ENCODE data around the gene SLC40A1.
A peak's percentile ranks its signal among the peaks of the same experiment; 100 is the strongest.

Gene SLC40A1

GRCh38 chr2:189578272-189578950 is 2.2 kb downstream of the SLC40A1 start:
- FAIRE-seq (no peak), DNase-seq (ENCODE audit: insufficient read length, low spot score) (no peak)
- TF ChIP-seq SPI1 (IDR thresholded peaks at IDR 0.05; ENCODE audit: low read depth, low read length) (no peak), POLR2AphosphoS5 (IDR thresholded peaks at IDR 0.05; ENCODE audit: low read depth, low read length) (no peak), TAF1 (IDR thresholded peaks at IDR 0.05; ENCODE audit: low read depth, low read length) (no peak), PAX5 (IDR thresholded peaks at IDR 0.05; ENCODE audit: insufficient read depth, low read length, severe bottlenecking) (no peak), POLR2A (IDR thresholded peaks at IDR 0.05; ENCODE audit: low read depth, low read length) (no peak), POU2F2 (IDR thresholded peaks at IDR 0.05; ENCODE audit: low read depth, low read length) (no peak)

DNA sequence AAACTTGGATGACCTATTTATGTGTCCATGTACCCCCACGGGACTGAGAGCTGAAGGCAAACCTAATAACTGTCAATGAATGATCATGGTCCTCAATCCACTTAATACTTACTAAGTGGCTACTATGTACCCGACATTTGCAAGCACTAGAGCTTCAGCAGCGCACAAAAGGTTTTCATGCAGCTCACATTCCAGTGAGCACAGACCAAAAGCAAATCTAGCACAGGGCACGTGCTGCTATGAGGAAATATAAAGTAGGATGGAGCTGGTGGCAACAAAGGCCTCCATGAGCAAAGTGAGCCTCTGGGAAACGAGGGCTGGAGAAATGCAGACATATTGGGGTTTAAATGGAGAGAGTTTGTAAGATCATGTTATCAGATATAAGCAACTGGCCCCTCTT is 3.5 kb downstream of the SLC40A1 start:
- DNase-seq (ENCODE audit: insufficient read length, low spot score), result no peak
- no peak for TF ChIP-seq SPI1 (IDR thresholded peaks at IDR 0.05; ENCODE audit: low read depth, low read length)
- TF ChIP-seq POLR2AphosphoS5 (IDR thresholded peaks at IDR 0.05; ENCODE audit: low read depth, low read length), result no peak
- TF ChIP-seq POU2F2 (IDR thresholded peaks at IDR 0.05; ENCODE audit: low read depth, low read length), result no peak
- no peak for TF ChIP-seq PAX5 (IDR thresholded peaks at IDR 0.05; ENCODE audit: insufficient read depth, low read length, severe bottlenecking)
- TF ChIP-seq POLR2A (IDR thresholded peaks at IDR 0.05; ENCODE audit: low read depth, low read length), result no peak
- TF ChIP-seq TAF1 (IDR thresholded peaks at IDR 0.05; ENCODE audit: low read depth, low read length), result no peak
- no peak for FAIRE-seq

- FAIRE-seq, result no peak
- DNase-seq (ENCODE audit: insufficient read length, low spot score), result no peak
- no peak for TF ChIP-seq PAX5 (IDR thresholded peaks at IDR 0.05; ENCODE audit: insufficient read depth, low read length, severe bottlenecking)
Measured at GRCh38 chr2:189576396-189576795, 4.2 kb downstream of the SLC40A1 start.

DNA sequence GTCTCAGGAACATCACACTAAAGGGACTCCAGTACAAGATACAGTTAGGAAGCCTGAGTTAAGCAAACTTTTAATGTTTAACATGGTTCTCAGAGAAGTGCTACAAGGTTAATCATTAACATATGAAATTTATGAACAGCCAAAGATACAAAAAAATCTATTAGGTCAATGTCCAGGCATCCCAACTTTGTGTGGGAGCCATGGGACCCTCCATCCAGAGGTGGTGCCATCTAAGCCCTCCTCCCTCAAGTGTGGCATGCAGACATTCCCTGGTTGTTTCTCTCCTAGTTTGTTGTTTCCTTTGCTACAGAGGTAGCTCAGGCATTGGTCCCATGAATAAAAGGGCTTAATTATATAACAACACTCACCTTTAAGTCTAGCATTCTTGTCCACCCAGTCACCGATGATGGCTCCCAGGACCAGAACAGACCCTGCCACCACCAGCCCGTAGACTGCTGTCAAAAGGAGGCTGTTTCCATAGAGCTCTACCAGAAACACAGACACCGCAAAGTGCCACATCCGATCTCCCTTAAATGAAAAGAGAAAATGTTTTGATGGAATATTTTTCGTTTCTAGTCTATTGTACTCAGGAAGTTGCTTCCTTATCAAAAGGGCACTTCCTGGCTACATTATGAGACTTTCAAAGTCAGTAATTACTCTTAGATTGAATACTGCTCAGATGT is 5.7 kb downstream of the SLC40A1 start:
- DNase-seq (ENCODE audit: insufficient read length, low spot score), result no peak
- no peak for TF ChIP-seq POLR2A (IDR thresholded peaks at IDR 0.05; ENCODE audit: low read depth, low read length)
- TF ChIP-seq PAX5 (IDR thresholded peaks at IDR 0.05; ENCODE audit: insufficient read depth, low read length, severe bottlenecking), result no peak
- no peak for TF ChIP-seq POLR2AphosphoS5 (IDR thresholded peaks at IDR 0.05; ENCODE audit: low read depth, low read length)
- no peak for TF ChIP-seq TAF1 (IDR thresholded peaks at IDR 0.05; ENCODE audit: low read depth, low read length)
- no peak for TF ChIP-seq POU2F2 (IDR thresholded peaks at IDR 0.05; ENCODE audit: low read depth, low read length)
- no peak for TF ChIP-seq SPI1 (IDR thresholded peaks at IDR 0.05; ENCODE audit: low read depth, low read length)
- no peak for FAIRE-seq

DNA sequence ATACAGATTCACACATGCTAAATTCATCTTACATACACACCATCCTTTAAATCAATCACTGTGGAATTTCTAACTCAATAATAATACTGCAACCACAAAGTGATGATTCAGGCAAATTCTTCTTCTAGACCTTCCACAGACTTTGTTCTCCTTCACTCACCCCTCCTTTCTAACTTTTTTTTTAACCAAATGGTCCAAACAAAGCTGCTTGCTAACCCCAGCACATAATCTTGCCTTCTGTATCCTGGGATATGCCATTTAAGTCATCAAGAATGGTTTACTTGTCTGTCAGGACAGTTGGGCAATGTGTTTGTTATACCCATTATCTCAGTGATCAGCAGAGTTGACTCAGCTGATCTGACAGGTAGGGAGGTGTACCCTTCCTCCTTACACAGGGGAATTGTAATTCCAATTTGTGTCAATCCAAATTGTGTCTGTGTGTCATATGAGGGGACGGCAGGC is 10.0 kb downstream of the SLC40A1 start:
- FAIRE-seq (peak; percentile 79), DNase-seq (ENCODE audit: insufficient read length, low spot score) (no peak)
- TF ChIP-seq POLR2A (IDR thresholded peaks at IDR 0.05; ENCODE audit: low read depth, low read length), result no peak
- TF ChIP-seq TAF1 (IDR thresholded peaks at IDR 0.05; ENCODE audit: low read depth, low read length), result no peak
- TF ChIP-seq SPI1 (IDR thresholded peaks at IDR 0.05; ENCODE audit: low read depth, low read length), result no peak
- no peak for TF ChIP-seq POLR2AphosphoS5 (IDR thresholded peaks at IDR 0.05; ENCODE audit: low read depth, low read length)
- TF ChIP-seq POU2F2 (IDR thresholded peaks at IDR 0.05; ENCODE audit: low read depth, low read length), result no peak
- no peak for TF ChIP-seq PAX5 (IDR thresholded peaks at IDR 0.05; ENCODE audit: insufficient read depth, low read length, severe bottlenecking)

DNA sequence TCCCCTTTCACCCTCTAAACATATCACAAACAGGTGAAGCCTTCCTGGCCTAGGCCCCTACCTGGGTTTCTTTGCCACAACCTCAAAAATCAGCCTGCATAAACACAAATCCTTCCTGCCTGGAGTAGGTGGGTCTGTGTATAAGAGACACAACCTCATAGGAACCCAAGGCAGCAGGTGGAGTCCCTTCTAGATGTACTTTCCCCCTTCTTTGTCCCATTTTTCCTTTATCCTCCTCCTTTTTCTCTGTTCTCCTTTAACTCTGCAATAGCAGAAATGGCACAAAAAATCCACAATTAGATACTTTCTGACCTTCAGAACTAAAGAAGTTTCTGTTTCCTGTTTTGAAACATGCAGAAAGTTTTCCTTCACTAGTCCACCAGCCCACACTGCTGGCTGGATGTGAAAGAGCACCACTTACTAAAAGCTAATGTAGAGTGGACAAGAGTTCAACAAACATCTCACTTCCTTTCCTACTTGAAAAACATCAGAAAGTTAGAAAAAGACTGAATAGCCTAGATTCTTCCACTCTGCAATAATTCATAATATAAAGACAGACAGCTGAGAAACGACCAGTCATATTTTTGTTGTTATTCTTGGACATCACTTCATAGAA is 11.2 kb downstream of the SLC40A1 start:
- DNase-seq (ENCODE audit: insufficient read length, low spot score) (no peak), FAIRE-seq (no peak)
- no peak for TF ChIP-seq PAX5 (IDR thresholded peaks at IDR 0.05; ENCODE audit: insufficient read depth, low read length, severe bottlenecking)
- TF ChIP-seq SPI1 (IDR thresholded peaks at IDR 0.05; ENCODE audit: low read depth, low read length), result 0 out of 2 replicates have a peak, but pooled peaks have one; percentile 25

GRCh38 chr2:189566046-189566445 is 14.5 kb downstream of the SLC40A1 start:
- DNase-seq (ENCODE audit: insufficient read length, low spot score) (no peak), FAIRE-seq (no peak)
- TF ChIP-seq SPI1 (IDR thresholded peaks at IDR 0.05; ENCODE audit: low read depth, low read length) (no peak), POU2F2 (IDR thresholded peaks at IDR 0.05; ENCODE audit: low read depth, low read length) (no peak), TAF1 (IDR thresholded peaks at IDR 0.05; ENCODE audit: low read depth, low read length) (no peak), PAX5 (IDR thresholded peaks at IDR 0.05; ENCODE audit: insufficient read depth, low read length, severe bottlenecking) (no peak), POLR2A (IDR thresholded peaks at IDR 0.05; ENCODE audit: low read depth, low read length) (no peak), POLR2AphosphoS5 (IDR thresholded peaks at IDR 0.05; ENCODE audit: low read depth, low read length) (no peak)

DNA sequence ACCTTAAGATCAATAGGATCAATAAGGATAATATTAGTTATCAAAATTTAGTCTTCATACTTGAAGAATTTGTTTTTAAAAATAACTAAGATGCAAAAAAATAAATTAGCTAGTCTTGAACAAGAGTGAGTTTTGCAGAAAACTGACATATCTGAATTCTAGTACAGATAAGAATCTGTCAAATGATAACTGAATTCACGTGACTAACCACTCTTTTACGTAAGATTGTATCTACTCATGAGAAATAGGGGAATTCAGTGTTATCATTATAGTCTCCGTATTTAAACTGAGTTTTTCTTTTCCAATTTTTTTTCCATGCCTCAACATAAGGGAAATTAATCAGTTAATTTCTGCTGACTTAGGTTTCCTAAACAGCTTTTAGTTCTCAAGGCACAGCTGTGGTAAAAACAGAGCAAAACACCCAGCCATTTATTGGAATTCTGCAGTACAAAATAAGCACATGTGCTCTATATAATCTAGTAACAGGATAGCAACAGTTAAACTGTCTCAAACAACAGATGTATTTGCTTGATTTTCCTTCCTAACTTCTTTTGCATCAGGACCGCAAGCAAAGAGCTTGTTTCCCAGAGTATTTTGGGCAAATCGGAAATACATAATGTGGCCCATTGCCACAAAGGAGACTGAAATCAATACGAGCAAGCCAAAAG is 19.1 kb downstream of the SLC40A1 start:
- DNase-seq (ENCODE audit: insufficient read length, low spot score), result no peak

DNA sequence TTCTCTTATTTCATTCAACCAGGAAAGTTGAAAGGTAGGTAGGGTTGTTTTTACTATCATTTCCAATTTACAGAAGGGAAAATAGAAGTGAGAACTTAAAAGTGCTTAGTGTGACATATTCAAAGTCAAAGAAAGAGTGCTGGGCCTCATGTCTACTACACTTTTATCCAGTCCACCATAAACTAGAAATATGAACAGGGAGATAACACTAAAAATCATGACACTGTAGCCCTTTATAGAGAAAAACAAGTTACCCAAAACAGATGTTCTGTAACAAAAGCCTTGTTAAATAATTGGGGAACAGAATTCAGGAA is 20.4 kb downstream of the SLC40A1 start:
- DNase-seq (ENCODE audit: insufficient read length, low spot score) (no peak), FAIRE-seq (no peak)
- TF ChIP-seq PAX5 (IDR thresholded peaks at IDR 0.05; ENCODE audit: insufficient read depth, low read length, severe bottlenecking) (no peak), TAF1 (IDR thresholded peaks at IDR 0.05; ENCODE audit: low read depth, low read length) (no peak), POLR2AphosphoS5 (IDR thresholded peaks at IDR 0.05; ENCODE audit: low read depth, low read length) (no peak), POU2F2 (IDR thresholded peaks at IDR 0.05; ENCODE audit: low read depth, low read length) (no peak), SPI1 (IDR thresholded peaks at IDR 0.05; ENCODE audit: low read depth, low read length) (no peak), POLR2A (IDR thresholded peaks at IDR 0.05; ENCODE audit: low read depth, low read length) (no peak)

More for the DNA sequence above, 19.1 kb downstream of the SLC40A1 start:
- no peak for FAIRE-seq
- no peak for TF ChIP-seq SPI1 (IDR thresholded peaks at IDR 0.05; ENCODE audit: low read depth, low read length)

All from GM12891 (cell line).